GM19351 (cell line): Measurements from ENCODE around the gene OPN4.

Experiments
- ATAC-seq: cut with Tn5 transposase; IDR thresholded peaks from one replicate; pipeline ENCODE4 v1.9.1; 2021; ENCODE audit warnings: mild to moderate bottlenecking, moderate library complexity; ENCODE audit not compliant: unreplicated experiment

Gene OPN4

GRCh38 chr10:86662186-86663045, 8.1 kb downstream of the OPN4 start:
- no peak for ATAC-seq

GRCh38 chr10:86663046-86663345, 8.6 kb downstream of the OPN4 start:
- no peak for ATAC-seq

DNA sequence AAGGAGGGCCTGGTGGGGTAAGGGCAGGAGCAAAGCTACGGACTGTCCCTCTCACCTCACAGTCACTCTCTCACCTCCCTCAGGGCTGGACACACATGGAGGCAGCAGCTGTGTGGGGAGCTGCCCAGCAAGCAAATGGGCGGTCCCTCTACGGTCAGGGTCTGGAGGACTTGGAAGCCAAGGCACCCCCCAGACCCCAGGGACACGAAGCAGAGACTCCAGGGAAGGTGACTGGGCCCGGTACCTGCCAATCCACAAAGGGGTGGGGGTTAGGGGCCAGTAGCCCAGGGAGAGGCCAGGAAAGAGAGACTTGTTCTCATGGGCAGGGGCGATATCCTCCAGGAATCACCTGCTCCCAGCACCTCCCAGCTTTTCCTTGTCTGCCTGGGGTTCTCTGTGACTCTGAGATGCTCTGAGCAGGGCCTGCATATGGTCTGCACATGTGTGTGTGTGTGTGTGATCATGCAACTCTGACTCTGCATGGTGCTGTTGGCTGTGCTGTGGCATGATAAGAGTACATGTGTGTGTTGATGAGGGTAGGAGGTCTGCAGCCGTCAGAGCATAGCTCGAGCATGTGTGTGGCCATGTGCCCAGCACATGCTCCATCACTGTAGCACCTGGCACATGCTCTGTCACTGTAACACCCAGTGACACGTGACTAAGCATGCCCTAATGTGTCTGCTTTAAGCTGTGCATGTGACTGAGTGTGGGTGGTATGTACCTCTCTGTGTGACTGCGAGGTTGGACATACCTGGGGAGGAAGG, 9.4 kb downstream of the OPN4 start:
- ATAC-seq = no peak

- no peak for ATAC-seq
Observed at GRCh38 chr10:86664341-86665217, 10.2 kb downstream of the OPN4 start.

DNA sequence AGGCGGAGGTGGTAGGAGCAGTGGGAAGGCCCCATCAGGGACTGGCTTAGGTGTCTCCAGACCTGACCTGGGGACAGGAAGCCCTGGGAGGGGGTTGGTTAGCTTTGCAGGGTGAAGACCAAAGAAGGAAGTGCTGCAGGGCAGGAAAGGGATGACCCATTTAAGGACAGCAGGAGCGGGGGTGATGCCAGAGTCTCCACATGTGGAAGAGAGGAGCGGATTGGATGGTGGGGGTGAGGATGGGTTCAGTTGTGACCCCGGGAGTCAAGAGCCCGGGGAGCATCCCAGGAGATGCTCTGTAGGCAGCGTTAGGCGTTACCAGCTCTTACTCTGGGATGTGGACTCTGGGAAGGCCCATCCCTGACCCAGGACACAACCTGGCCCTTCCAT, 10.9 kb downstream of the OPN4 start:
- ATAC-seq = no peak

GRCh38 chr10:86665868-86666267, 11.5 kb downstream of the OPN4 start:
- no peak for ATAC-seq

- no peak for ATAC-seq
Observed at GRCh38 chr10:86666538-86666937, 12.2 kb downstream of the OPN4 start.

DNA sequence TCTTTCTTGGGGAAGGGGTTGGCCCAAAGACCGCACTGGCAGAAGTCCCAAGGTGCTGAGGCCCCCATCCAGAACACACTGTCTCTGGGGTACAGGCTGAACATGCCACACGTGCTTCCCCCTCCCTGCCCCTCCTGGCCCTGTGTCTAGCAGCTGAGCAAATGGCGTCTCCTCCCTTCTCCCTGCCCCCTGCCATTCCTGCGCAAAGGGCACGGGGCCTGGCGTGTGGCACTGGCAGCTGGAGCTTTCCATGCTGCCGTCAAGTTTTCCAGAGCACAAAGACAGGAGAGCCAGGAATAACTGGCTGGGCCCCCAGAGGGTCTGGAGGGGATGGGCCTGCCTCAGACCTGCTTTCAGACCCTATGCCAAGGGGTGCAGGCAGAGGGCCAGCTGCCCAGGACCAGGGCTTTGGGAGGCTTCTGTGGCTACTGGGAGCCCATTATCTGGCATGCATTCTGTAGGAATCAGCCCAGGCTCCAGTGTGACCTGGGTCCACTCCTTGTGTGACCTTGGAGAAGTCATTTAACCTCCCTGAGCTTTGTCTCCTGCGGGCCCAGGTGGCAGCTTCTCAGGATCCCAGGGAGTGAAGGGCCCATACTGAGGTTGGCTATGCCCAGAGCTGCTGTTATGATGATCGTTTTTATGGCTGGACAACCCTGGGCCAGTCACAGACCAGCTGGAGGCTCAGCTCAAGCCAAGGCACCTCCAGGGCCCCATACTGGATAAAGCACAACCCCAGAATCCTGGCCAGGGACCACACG, 13.3 kb downstream of the OPN4 start:
- ATAC-seq = no peak

- peak; percentile 50 for ATAC-seq
Observed at GRCh38 chr10:86668297-86669165, 14.2 kb downstream of the OPN4 start, which contains the start of gene LDB3. Gene LDB3 (plus strand): TSS chr10:86668511. CDS start chr10:86668692, 181 bp downstream.

GRCh38 chr10:86670290-86670811, 16.0 kb downstream of the OPN4 start:
- ATAC-seq = no peak

DNA sequence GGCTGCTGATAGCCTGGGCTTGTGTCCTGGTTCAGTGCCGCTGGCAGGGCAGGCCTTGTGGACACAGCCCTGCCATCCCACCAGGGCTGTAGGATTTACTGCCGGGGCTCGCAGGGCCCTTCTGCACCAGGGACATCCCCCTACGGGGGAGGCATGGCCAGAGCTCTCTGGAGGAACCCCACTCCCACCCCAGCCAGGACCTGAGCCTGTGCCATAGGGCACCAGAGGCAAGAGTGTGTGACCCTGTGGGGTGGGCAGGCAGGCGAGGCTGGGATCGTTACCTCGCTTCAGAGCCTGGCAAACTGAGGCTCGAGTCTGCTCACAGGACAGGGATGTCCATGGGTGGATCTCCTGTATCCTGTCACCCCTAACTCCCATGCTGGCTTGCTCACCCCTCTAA, 16.5 kb downstream of the OPN4 start:
- ATAC-seq = no peak

DNA sequence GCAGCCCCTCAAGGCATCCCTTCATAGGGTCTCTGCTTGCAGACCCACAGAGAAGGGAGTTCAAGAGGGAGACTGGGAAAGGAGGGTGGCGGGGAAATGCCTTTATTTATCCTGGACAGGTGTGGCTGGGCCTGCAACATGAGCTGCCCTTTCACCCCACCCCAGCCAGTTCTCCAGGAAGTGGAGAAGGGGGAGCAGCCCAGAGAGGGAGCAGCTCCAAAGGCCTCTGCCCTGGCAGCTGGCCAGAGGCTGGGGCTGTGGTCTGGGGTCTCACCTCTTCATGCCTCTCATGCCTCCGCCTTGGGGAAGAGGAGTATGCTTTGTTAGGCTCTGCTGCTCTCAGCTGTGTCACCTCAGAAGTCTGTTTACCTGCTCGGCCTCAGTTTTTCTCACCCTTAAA, 17.1 kb downstream of the OPN4 start:
- no peak for ATAC-seq

DNA sequence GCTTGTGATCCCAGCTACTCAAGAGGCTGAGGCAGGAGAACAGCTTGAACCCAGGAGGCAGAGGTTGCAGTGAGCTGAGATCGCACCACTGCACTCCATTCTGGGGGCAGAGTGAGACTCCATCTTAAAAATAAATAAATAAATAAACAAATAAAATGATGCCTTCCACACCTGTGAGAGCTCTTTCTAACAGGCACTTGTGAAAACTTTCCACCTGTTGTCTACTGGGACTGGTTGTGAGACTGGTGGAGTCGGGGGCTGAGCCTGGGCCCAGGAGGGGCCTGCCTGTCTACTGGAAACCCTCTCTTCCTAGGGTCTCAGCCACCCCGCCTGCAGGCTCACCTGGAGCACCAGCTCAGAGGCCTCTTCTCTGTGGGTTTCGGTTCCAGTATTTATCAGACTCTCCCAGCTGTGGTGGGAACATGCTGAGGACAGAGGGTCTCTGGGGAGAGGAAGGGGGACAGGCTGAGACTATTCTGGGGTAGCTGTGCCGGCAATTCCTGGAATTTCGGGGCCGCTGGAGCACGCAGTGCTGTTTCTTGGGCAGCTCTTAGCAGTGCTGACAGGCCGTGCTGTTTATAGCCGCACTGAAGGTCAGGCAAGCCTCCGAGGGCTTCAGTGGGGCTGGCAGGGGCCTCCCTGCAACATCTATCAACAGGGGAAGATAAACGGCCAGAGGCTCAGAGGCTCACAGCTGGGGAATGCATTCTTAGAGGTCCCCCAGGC, 17.8 kb downstream of the OPN4 start:
- no peak for ATAC-seq

DNA sequence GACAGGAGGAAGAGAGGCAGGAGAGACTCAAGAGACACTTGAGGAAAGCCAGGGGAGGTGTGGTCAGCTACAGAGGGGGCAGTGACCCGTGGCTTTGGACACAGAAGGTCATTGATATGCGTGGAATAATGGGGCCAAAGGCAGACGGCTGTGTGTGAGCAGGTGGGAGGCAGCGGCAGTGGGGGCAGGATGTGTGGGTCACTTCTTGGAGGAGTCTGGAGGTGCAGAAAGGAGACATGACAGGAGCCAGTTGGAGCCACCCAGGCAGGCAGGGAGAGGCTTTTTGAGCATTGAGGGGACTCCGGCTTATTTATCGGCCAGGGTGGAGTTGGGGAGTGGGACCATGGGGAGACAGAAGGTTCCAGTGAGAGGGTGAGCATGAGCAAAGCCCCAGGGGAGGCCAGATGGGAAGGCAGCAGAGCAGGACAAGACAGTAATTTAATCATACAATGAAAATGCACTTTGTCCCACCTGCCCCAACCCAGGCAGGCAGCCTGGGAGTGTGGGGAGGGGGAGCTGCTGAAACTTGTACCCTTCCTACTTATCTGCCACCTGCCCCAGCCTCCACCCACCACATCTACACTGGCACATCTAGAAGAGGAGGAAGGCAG, 19.0 kb downstream of the OPN4 start:
- ATAC-seq = no peak

GRCh38 chr10:86673827-86674581, 19.7 kb downstream of the OPN4 start:
- no peak for ATAC-seq

- no peak for ATAC-seq
Observed at GRCh38 chr10:86674912-86675311, 20.6 kb downstream of the OPN4 start.

GRCh38 chr10:86677374-86677773, 23.0 kb downstream of the OPN4 start:
- ATAC-seq = no peak
